ENCODE results near the gene GJE1.
"Not testable (repeated sequence)": the region's sequence is repeated elsewhere in the genome, so short reads cannot be mapped to it uniquely, and the experiment has no call there.

GJE1 gene, protein sequence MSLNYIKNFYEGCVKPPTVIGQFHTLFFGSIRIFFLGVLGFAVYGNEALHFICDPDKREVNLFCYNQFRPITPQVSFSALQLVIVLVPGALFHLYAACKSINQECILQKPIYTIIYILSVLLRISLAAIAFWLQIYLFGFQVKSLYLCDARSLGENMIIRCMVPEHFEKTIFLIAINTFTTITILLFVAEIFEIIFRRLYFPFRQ

DNA sequence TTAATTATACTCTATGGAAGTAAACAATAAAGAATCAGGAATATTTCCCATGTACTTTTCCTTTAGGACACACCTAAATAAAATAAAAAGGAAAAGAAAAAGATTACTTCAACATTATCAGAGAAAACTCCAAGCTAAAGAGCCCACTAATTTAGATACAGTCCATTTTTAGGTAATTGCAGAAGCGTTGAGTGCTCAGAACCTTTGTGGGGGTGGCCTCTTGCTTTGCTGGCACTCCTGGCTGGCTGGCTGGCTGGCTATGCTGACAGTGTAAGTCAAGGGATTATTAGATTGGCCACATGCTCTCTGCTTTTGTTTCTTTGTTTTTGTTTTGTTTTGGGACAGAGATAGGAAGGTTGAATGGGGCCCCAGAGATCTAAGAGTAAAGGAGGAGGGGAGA lies at the start of gene GJE1:
Gene GJE1 (plus strand): TSS at position 301 of the 400 bp plus-strand sequence. CDS start 234 bp downstream, outside the sequence.
- DNase-seq, result no peak

DNA sequence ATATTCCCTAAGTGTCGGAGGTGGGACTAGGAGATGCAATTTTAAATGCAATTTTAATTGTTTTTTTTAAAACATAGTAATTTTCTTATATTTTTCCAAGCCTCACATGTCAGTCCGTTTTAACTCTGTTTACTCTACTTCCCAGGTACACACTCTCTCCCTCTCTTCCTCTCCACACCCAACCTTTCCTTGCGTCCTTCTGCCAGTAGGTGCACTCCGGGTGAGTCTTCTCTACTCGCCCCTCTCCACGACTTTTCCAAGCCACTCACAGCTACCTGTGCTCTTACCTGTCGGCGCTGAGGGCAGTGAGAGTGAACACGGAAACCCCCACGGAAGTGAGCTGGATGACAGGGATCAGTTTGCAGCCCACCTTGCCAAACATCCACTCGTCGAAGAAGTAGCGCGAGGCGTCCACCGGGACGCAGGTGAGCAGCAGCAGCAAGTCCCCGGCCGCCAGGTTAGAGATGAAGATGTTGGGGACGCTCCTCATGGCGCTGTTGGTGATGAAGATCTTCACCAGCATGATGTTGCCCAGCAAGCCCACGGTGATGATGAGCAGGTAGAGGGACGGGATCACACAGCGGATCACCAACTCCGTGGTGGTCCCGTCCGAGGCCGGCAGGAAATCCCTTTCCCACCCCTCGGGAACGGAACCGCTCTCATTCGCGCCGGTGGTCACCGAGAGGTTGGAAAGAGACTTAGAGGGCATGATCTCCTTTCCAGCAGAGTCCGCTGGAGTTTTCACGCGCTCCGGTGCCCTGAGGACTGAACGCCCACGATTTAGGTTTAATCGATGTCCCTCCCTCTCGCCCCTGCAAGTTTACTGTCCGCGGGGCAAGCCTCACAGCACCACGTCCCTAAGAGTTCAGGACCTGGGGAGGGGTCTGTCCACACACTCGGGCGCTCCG lies 44.5 kb upstream of the GJE1 start:
- no peak for DNase-seq

DNA sequence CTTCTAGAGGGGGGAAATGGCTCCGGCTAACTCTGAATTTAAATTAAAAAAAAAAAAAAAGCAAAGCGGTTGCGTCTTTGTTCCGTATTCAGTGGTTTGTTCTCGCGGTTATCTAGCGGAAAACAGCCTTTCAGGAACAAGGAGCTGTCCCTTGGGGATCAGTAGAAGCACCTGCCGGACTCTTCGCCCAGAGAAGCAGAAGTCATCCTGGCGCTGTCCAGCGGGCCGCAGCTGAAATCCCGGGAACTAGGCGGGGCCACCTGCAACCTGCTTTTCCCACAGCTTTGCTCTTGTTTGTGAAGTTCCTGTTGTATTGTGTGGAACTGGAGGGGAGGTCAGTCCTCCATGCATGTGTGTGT lies 43.9 kb upstream of the GJE1 start:
- DNase-seq, result no peak

DNA sequence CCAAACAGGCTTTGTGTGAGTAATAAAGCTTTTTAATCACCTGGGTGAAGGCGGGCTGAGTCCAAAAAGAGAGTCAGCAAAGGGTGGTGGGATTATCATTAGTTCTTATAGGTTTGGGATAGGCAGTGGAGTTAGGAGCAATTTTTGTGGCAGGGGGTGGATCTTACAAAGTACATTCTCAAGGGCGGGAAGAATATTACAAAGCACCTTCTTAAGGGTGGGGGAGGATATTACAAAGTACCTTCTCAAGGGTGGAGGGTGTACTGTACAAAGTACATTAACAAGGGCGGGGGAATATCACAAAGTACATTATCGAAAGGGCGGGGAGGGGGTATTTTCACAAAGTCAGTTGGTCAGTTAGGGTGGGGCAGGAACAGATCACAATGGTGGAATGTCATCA lies 27.9 kb upstream of the GJE1 start:
- not testable (repeated sequence) for DNase-seq

DNA sequence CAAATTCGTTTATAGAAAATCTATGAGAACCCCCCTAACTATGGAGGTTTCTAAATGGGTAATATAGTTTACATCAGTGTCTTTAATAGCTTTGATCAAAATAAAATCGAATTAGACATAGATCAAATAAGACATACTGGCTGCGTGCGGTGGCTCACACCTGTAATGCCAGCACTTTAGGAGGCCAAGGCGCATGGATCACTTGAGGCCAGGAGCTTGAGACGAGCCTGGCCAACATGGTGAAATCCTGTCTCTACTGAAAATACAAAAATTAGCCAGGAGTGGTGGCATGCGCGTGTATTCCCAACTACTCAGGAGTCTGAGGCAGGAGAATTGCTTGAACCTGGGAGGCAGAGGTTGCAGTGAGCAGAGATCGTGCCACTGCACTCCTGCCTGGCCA lies 21.9 kb upstream of the GJE1 start:
- DNase-seq, result not testable (repeated sequence)

DNA sequence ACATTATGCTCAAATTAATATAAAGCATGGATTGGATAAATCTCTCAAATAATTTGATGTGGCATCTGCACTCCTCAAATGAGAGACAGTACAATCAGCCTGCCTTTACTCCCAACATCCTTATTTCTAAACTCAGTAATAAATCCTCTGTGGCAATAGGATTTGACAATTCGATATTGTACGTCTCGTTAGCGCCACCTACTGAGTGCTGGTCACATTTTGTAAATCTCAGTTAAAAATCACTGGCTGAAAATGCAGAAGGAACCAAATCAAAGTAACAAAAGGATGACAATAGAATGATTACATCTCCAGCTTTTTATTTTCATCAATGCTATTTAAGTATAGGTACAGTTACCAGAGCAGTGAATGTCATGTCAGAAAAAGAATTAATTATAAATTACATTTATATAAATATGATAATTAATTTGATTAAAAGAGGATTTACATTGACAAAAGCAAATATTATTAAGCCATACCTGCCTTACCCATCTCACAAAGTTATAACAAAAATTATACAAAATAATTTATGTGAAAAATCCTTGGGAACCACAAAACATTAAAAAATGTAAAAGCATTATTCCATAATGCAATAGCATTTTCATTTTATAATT lies 20.2 kb upstream of the GJE1 start:
- DNase-seq, result peak; percentile 23

DNA sequence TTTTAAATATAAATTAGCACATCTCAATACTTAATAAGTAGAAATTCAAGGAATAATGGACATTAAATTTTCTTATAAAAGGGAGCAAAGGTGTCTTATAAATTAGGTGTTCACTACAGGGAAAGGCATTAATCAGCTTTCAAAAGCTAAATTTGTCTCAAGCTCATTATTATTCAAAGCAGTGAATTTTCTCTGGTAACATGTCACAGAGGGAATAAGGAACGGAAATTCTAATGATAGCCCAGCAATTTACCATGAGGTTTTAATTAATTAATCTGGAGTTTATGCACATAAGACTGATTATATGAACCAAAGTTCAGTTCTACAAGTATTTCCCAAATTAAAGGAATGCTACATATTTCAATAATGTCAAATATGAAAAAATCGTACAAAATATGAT lies 15.4 kb upstream of the GJE1 start:
- DNase-seq, result no peak

DNA sequence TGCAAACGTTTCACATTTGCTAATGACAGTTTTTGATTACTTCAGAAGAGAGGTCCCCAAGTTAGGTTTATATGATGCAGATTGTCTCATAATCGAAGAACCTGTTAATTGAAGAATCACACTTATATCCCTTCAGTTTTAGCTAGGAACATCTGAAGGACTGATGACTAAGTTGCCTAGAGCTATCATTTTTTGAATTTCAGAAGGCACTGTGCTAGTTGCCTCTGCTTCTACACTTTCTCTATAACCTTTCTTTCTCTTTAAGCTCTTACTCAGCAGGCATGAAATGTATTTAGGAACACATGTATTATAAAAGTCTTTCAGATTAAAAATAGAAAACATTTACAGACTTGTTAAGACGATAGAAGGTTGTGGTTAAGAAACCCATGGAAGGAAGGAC lies 14.4 kb upstream of the GJE1 start:
- DNase-seq, result no peak

DNA sequence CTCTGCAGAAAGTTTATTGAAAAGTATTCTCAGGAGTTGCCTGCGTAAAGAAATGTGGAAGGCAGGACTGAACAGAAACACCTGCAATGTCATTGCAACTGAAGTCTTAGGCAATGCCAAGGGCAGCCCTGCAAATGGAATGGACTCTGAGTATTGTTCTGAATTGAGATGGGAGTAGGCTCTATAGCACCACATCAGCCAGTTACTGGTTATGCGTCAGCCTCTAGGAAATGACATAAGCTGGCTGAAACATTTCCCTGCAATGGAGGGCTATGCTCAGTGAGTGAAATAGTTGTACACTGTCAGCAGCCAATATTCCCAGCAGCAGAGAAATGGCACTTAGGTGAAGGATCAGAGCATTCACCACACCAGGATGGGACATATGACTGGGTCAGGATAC lies 13.8 kb upstream of the GJE1 start:
- no peak for DNase-seq

DNA sequence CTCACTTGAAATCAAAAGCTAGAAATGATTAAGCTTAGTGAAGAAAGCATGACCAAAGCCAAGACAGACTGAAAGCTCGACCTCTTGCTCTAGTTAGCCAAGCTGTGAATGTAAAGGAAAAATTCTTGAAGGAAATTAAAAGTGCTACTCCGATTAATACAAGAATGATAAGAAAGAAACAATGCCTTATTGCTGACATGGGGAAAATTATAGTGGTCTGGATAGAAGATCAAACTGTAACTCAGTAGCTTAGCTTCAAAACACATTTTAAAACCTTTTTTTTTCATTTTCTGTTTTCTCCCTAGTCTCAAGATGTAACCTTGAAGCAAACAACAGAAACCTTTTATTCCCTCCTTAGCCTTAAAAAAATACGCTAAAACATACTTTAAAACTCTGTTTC lies 11.4 kb upstream of the GJE1 start:
- no peak for DNase-seq

DNA sequence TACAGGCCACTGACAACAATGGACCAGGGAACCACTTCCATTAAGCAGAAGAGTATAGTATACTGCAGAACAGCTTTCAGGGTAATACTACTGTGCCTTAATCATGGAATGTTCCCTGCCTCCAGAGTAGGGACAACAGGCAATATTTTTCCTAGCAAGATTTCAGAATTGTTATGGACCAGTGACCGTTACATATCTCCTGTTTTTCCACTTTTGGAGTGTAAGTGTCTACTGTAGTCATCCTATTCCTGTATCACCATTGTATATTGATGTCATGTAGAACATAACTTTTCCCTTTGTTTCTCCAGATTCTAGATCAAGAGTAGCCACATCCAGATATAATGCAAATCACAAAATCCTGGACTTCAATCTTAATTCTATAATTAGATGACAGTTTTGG lies 1.9 kb upstream of the GJE1 start:
- no peak for DNase-seq

DNA sequence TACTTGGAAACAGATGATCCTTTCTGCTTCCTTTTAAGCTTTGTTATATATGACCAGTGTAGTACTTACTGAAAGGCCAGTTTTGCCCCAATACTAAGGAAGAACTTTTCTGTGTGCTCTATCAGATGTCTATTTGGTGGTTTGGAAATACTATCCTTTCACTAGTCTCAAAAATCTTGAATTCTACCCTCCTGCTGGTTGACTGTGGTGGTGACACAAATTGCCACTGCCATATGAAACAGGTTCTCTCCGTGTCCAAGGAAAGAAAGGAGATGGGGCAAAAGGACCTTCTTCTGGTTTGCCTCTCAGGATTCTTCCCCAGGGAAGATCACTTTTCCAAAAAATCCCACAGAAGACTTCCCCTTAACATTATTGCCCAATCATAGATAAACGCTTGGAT lies 6.2 kb downstream of the GJE1 start:
- DNase-seq, result no peak

DNA sequence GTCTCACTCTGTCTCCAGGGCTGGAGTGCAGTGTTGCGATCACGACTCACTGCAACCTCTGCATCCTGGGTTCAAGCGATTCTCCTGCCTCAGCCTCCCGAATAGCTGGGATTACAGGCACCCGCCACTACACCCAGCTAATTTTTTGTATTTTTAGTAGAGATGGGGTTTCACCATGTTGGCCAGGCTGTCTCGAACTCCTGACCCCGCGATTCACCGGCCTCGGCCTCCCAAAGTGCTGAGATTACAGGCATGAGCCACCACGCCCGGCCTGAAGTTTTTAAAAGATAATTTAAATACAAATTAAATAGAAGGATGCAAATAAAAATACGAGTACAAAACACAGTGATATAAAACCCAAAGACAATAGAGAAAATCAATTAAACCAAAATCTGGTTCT lies 8.8 kb downstream of the GJE1 start:
- not testable (repeated sequence) for DNase-seq

DNA sequence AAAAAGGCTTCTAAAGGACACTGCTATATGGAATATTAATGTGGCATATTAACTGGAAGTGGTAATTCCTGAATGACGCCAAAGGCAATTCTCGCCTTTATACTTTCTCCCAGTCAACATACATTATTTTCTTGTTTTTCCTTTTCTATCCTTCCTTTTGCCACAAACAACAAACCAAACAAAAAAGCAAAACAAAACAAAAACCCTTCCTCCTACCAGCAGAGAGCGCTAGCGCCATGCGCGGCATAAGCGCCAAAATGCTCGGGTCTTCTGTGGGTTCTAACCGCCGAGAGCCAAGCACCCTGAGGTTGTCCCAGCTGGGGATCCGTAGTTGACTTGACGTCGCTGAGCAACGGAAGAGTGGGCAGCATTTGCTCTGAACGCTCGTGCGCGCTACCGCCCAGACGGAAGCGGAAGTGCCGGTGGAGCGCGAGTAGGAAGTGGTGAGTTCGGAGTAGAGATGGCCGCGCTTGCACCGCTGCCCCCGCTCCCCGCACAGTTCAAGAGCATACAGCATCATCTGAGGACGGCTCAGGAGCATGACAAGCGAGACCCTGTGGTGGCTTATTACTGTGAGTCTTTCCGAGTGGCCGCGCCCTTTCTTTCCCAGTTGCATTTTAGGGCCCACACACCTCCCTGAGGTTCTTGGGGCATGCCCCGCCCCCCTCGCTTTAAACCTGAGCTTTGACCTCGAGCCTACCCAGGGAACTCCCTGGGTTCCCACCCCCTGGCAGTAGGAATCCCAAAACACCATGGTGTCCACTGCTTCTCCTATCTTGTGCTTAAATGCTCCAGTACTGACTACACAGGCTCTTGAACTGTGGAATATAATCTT lies 14.3 kb downstream of the GJE1 start, which contains the start of the genes NMBR and VTA1:
Gene NMBR (minus strand): TSS at position 295 of the 835 bp plus-strand sequence. CDS start 58,464 bp downstream, outside the sequence.
Gene VTA1 (plus strand): TSS at position 436 of the 835 bp plus-strand sequence. CDS start 25 bp downstream, at position 461.
- DNase-seq, result peak; percentile 94

DNA sequence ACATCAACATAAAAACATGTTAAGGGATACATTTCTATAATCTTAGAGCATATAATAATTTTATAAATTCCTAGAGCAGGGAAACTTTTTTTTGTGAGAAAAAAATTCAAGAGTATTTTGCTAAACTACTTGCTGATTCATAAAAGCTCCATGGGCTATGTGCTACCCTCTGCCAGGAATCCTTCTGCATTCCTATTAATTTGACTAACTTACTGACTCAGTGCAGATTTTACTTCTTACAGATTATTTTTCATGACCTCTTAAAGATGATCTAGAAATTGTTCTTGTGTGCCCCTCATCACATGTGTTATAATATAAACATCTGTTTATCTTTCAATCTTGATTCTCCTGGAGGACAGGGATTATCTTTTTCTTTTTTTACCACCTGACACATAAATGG lies 20.0 kb downstream of the GJE1 start:
- no peak for DNase-seq

DNA sequence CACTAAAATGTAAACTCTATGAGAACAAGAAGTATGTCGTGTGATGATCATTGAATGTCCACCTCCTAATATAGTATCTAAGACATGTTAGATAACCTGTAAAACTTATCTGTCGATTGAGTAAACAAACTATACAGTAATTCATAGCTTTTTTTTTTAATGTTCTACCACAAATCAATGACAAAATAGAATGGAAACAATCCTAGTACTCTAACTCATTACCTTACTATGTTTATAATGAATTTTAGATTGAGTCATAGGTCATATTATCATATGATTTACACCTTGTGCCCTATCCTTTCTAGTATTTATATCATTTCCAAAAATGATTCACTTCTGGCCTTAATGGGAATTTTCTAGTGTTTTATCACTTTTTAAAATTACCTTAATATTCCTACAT lies 20.5 kb downstream of the GJE1 start:
- DNase-seq, result no peak

DNA sequence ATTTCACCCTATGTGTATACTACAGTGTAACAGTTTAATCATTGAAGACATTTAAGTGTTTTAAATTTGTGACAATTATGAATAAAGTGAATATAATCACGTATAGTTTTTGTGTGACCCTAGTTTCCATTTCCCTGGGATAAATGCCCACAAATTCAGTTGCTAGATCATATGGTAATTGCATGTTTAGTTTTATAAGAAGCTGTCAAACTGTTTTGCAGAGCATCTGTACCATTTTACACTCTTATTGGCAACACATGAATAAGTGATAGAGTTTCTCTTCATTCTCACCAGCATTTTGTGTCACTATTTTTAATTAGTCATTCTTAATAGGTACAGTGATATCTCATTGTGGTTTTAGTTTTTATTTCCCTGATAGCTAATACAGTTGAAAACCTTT lies 21.6 kb downstream of the GJE1 start:
- DNase-seq, result no peak

DNA sequence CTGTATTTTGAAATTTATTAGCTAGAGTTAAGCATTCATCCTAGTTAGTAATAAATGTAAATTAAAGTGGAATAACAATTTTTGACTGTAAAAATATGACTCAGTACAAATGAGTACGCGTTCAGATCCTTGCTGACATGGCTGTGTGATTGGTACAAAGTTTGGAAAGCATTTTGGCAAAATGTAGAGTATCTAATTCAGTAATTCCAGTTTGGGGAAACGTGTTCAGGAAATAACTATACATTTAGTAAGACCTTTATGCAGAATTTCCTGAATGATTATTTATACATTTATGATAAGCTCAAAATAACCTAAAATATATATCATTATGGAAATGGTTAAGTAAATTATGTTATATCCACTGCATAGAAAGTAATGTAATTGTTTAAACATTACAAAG lies 22.4 kb downstream of the GJE1 start:
- no peak for DNase-seq

DNA sequence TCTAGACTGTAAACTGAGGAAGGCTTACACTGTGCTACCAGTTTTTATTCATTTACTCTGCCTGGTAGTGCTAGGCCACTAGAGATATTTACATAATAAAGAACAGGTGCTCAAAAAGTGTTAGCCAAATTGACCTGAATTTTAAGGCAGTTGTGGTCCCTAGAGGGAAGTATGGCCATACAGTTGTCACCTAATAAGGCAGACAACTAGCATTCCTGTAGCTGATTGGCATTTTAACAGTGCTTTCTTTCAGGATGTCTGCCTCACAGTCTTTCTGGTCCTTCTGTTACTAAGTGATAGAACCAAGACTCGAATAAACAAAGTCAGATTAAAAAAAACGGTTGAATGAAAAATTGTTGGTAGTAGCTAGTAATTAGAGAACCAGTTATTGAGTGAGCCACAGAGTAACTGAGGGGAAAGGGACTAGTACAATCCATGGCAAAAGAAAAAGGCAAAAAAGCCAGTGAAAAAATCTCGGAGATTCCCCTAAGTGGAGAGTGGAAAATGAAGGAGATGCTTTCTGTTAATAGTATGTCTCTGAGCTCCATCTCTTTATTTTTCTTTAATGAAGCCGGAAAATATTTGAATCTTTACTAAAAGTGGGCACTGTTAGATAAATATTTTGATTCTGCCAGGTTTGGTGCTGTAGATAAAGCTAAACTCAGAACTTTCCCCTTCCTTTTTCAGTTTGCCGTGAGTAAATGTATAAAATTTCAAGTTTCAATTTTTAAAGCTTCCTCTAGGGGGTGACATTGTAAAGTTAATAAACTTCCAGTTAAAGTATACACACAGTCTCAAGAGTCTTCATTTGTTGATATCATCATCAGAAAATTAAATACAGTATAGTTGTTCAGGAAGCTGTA lies 23.4 kb downstream of the GJE1 start:
- DNase-seq, result no peak

DNA sequence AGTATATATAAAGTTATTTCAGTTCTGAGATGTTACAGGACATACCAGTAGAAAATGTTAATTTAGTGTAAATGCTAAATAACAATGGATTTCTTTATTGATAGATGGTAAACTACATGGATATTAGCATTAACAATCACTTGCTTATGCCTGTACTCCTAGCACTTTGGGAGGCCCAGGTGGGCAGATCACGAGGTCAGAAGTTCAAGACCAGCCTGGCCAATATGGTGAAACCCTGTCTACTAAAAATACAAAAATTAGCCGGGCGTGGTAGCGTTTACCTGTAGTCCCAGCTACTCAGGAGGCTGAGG lies 24.0 kb downstream of the GJE1 start:
- DNase-seq, result not testable (repeated sequence)

DNA sequence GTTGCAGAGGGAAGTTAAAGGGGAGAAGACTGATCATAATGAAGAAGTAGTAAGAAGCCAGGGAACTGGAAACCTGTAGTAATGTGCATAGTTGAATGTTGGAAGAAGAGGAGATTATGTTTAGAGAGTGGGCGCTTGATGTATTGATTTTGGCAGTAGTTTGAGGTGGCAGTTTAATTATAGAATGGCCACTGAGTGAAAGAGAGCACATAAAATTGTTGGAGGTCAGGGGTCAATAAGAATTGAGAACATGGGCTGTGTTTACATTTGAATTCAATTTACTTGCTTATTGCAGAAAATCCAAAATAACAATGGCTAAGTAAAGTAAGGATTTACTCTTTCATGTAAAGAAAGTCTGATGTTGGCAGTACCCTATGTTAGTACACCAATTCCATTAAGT lies 30.1 kb downstream of the GJE1 start:
- no peak for DNase-seq

DNA sequence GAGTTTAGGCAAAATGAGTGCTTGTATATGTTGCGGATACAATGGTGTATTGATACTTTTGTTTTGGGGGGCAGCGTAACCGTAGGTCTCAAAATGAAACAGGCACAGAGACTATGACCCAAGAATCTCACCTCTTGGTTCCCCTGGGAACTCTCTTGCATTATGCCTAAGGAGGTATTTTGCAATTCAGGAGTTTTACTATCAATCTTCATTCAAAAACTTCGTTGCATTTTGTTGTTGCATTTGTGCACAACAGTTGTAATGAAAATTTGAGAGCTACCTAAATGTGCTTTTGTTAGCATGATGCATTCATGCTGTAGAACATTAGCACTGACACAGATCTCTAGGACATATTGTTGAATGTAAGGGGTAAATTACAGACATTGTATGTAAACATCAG lies 32.5 kb downstream of the GJE1 start:
- DNase-seq, result no peak

Measured in GF-D8 (cell line).